Head of caudate nucleus (tissue), 42 donors: ENCODE data around the gene CDH4.

ENCODE experiments used
- DNase-seq, 42 donors: peaks; one replicate each; pipeline versions ENCODE4 v3.0.0 to v3.0.0-alpha.2; 2020 to 2021; ENCODE audit warnings: mixed read lengths in 7 of 42
- intact Hi-C: fragments of 100-400 bp; cut with DNase I; formaldehyde crosslinking; loops from one replicate; pipeline ENCODE4 v1.15.0; 2022

The CDH4 gene

GRCh38 chr20:61346996-61347395, 94.9 kb downstream of the CDH4 start:
- no peak for DNase-seq
- intact Hi-C loops, result no loop called here

- intact Hi-C loops, result no loop called here
- DNase-seq, result no peak
Measured at GRCh38 chr20:61347443-61347842, 95.4 kb downstream of the CDH4 start.

GRCh38 chr20:61349447-61350165, 97.5 kb downstream of the CDH4 start:
- intact Hi-C loops, result no loop called here
- no peak for DNase-seq

- DNase-seq, result no peak
- intact Hi-C loops, result no loop called here
Measured at GRCh38 chr20:61350500-61351250, 98.6 kb downstream of the CDH4 start.

GRCh38 chr20:61352346-61353260, 100.5 kb downstream of the CDH4 start:
- no peak for DNase-seq
- intact Hi-C loops, result no loop called here

GRCh38 chr20:61353261-61354000, 101.4 kb downstream of the CDH4 start:
- peak in 3 of 42 donors; percentile 17 to 47 (median 27) for DNase-seq
- intact Hi-C loops, result no loop called here

GRCh38 chr20:61354001-61354390, 101.9 kb downstream of the CDH4 start:
- DNase-seq, result no peak
- intact Hi-C loops, result no loop called here

GRCh38 chr20:61354501-61354900, 102.4 kb downstream of the CDH4 start:
- intact Hi-C loops, result no loop called here
- DNase-seq, result no peak

- intact Hi-C loops, result no loop called here
- DNase-seq, result peak in 1 of 42 donors; percentile 53
Measured at GRCh38 chr20:61354901-61355495, 102.9 kb downstream of the CDH4 start.

- DNase-seq, result no peak
- intact Hi-C loops, result no loop called here
Measured at GRCh38 chr20:61355585-61355984, 103.5 kb downstream of the CDH4 start.

- intact Hi-C loops, result no loop called here
- DNase-seq, result no peak
Measured at GRCh38 chr20:61356196-61356595, 104.1 kb downstream of the CDH4 start.

GRCh38 chr20:61357119-61357518, 105.1 kb downstream of the CDH4 start:
- no peak for DNase-seq

GRCh38 chr20:61359254-61359653, 107.2 kb downstream of the CDH4 start:
- intact Hi-C loops, result no loop called here
- no peak for DNase-seq

More at GRCh38 chr20:61357119-61357518, 105.1 kb downstream of the CDH4 start:
- intact Hi-C loops, result no loop called here

- no peak for DNase-seq
- intact Hi-C loops, result no loop called here
Measured at GRCh38 chr20:61360296-61360695, 108.2 kb downstream of the CDH4 start.

GRCh38 chr20:61360940-61361339, 108.9 kb downstream of the CDH4 start:
- intact Hi-C loops, result no loop called here
- DNase-seq, result peak in 13 of 42 donors; percentile 11 to 51 (median 28)

- no peak for DNase-seq
- intact Hi-C loops, result no loop called here
Measured at GRCh38 chr20:61361501-61361900, 109.4 kb downstream of the CDH4 start.

- no peak for DNase-seq
- intact Hi-C loops, result no loop called here
Measured at GRCh38 chr20:61364147-61364546, 112.1 kb downstream of the CDH4 start.

- DNase-seq, result no peak
- intact Hi-C loops, result no loop called here
Measured at GRCh38 chr20:61366914-61367313, 114.9 kb downstream of the CDH4 start.
